IMR-90 (cell line): ENCODE results near the gene DTD1. TPM values are rescaled to one million over a fixed set of nuclear protein-coding genes. Genes with fewer than 3 reads are reported as not detected.
A peak's percentile ranks its signal among the peaks of the same experiment; 100 is the strongest.

ENCODE experiments used
- ATAC-seq: fragments of 200-7000 bp; cut with Tn5 transposase; 2 replicates; pipeline ENCODE4 v1.9.1; 2020; ENCODE audit warnings: low read depth, mild to moderate bottlenecking, moderate library complexity
- BruUV-seq: library from RNA; stranded (reverse); fragments of 400-500 nt; replicated peaks from 2 replicates; lab custom pipeline; 2021; lab: Mats Ljungman, UMichigan
- CTCF ChIA-PET: fragments of 300-600 bp; formaldehyde crosslinking; extraction: SDS; loops from one replicate; lab custom pipeline; 2021; ENCODE audit warnings: antibody characterized with exemption; lab: Yijun Ruan, JAX
- POLR2A ChIA-PET: fragments of 300-600 bp; sonication (Branson Sonifier 250); formaldehyde crosslinking; loops from one replicate; lab custom pipeline; 2022; ENCODE audit warnings: antibody characterized with exemption; ENCODE audit not compliant: unreplicated experiment; lab: Charles Lee
- DNase-seq: peaks from one replicate; pipeline ENCODE4 v3.0.0; 2013
- H2AFZ ChIP-seq: replicated peaks from 2 replicates; pipeline ENCODE3; 2013; ENCODE audit warnings: low read length, mild to moderate bottlenecking; ENCODE audit not compliant: poor library complexity
- H2AK5ac ChIP-seq: 2 replicates; pipeline ENCODE4 v1.6.1; 2013; ENCODE audit warnings: low read depth, low read length, inconsistent platforms
- H2AK9ac ChIP-seq: replicated peaks from 2 replicates; pipeline ENCODE3; 2013; ENCODE audit warnings: mild to moderate bottlenecking, low read depth, low read length, moderate library complexity; ENCODE audit not compliant: poor library complexity
- H2BK120ac ChIP-seq: 2 replicates; pipeline ENCODE4 v1.6.1; 2013; ENCODE audit warnings: low read depth, low read length, inconsistent platforms
- H2BK15ac ChIP-seq: 3 replicates; pipeline ENCODE4 v1.6.1; 2013; ENCODE audit warnings: low read depth, low read length, inconsistent platforms
- H2BK20ac ChIP-seq: 2 replicates; pipeline ENCODE4 v1.6.1; 2013; ENCODE audit warnings: low read depth, mild to moderate bottlenecking, inconsistent platforms, low read length, moderate library complexity
- H2BK5ac ChIP-seq: 2 replicates; pipeline ENCODE4 v1.6.1; 2013; ENCODE audit warnings: mild to moderate bottlenecking, low read depth, low read length, inconsistent platforms; ENCODE audit not compliant: poor library complexity, severe bottlenecking
- H3K14ac ChIP-seq: replicated peaks from 2 replicates; pipeline ENCODE4 v1.6.1; 2013; ENCODE audit warnings: low read depth, low read length, inconsistent platforms
- H3K18ac ChIP-seq: 2 replicates; pipeline ENCODE4 v1.6.1; 2013; ENCODE audit warnings: low read depth, low read length, control low read depth
- H3K23ac ChIP-seq: 2 replicates; pipeline ENCODE4 v1.6.1; 2013; ENCODE audit warnings: low read depth, low read length, inconsistent platforms
- H3K27ac ChIP-seq: 2 replicates; pipeline ENCODE4 v1.5.1; 2013; ENCODE audit warnings: mild to moderate bottlenecking, control low read depth, low read length; ENCODE audit not compliant: insufficient read depth
- H3K27me3 ChIP-seq: 2 replicates; pipeline ENCODE4 v1.6.1; 2013; ENCODE audit warnings: low read length; ENCODE audit not compliant: control insufficient read depth, insufficient read depth
- H3K36me3 ChIP-seq: 2 replicates; pipeline ENCODE4 v1.6.1; 2013; ENCODE audit warnings: low read length, mixed read lengths; ENCODE audit not compliant: control insufficient read depth, insufficient read depth
- H3K4ac ChIP-seq: 2 replicates; pipeline ENCODE4 v1.6.1; 2013; ENCODE audit warnings: low read depth, low read length, inconsistent platforms
- H3K4me1 ChIP-seq: 2 replicates; pipeline ENCODE4 v1.6.1; 2013; ENCODE audit warnings: low read length, mixed read lengths; ENCODE audit not compliant: control insufficient read depth, insufficient read depth
- H3K4me2 ChIP-seq: 2 replicates; pipeline ENCODE4 v1.6.1; 2013; ENCODE audit warnings: low read depth, mild to moderate bottlenecking, control low read depth, low read length, moderate library complexity
- H3K4me3 ChIP-seq: 2 replicates; pipeline ENCODE4 v1.5.1; 2013; ENCODE audit warnings: low read depth, mild to moderate bottlenecking, control low read depth, low read length, moderate library complexity; ENCODE audit not compliant: insufficient read depth
- H3K56ac ChIP-seq: 2 replicates; pipeline ENCODE4 v1.6.1; 2013; ENCODE audit warnings: low read length, inconsistent platforms; ENCODE audit not compliant: insufficient read depth; ENCODE audit errors: extremely low read depth
- H3K79me1 ChIP-seq, 2 experiments: 2 replicates each; pipeline ENCODE4 v1.6.1; 2013; ENCODE audit warnings: low read length in 2 of 2, inconsistent platforms in 1 of 2, low read depth in 1 of 2
- H3K9ac ChIP-seq: 2 replicates; pipeline ENCODE4 v1.6.1; 2013; ENCODE audit warnings: low read depth, low read length, control low read depth
- H3K9me1 ChIP-seq: 2 replicates; pipeline ENCODE4 v1.6.1; 2013; ENCODE audit warnings: low read length, inconsistent platforms; ENCODE audit not compliant: insufficient read depth
- H3K9me3 ChIP-seq: 2 replicates; pipeline ENCODE4 v1.6.1; 2013; ENCODE audit warnings: low read length; ENCODE audit not compliant: control insufficient read depth, insufficient read depth
- H4K20me1 ChIP-seq: 2 replicates; pipeline ENCODE4 v1.6.1; 2013; ENCODE audit warnings: low read length, inconsistent platforms; ENCODE audit not compliant: insufficient read depth
- H4K5ac ChIP-seq: 2 replicates; pipeline ENCODE4 v1.6.1; 2013; ENCODE audit warnings: mild to moderate bottlenecking, low read depth, low read length, control low read depth
- H4K8ac ChIP-seq, 2 experiments: 2 replicates each; pipeline ENCODE4 v1.6.1; 2013; ENCODE audit warnings: low read depth in 2 of 2, low read length in 2 of 2, control low read depth in 1 of 2, inconsistent platforms in 1 of 2
- H4K91ac ChIP-seq: 2 replicates; pipeline ENCODE4 v1.6.1; 2013; ENCODE audit warnings: low read depth, low read length, inconsistent platforms; ENCODE audit not compliant: insufficient read depth
- CEBPB ChIP-seq: IDR thresholded peaks from 2 replicates; pipeline ENCODE4 v1.6.1; 2012; ENCODE audit warnings: low read depth, low read length, improper control_type of control experiment
- MAZ ChIP-seq: IDR thresholded peaks from 2 replicates; pipeline ENCODE4 v1.6.1; 2012; ENCODE audit warnings: low read depth, mild to moderate bottlenecking, low read length, improper control_type of control experiment, moderate library complexity, borderline replicate concordance
- NFE2L2 ChIP-seq: fragments of 150-350 bp; IDR thresholded peaks from 2 replicates; pipeline ENCODE4 v1.6.1; 2016; ENCODE audit warnings: low read depth, mild to moderate bottlenecking, low read length
- RAD21 ChIP-seq: IDR thresholded peaks from 2 replicates; pipeline ENCODE4 v1.6.1; 2012; ENCODE audit warnings: low read length, improper control_type of control experiment
- SMC3 ChIP-seq: fragments of 150-350 bp; IDR thresholded peaks from 2 replicates; pipeline ENCODE4 v1.6.1; 2016; ENCODE audit warnings: low read depth, mild to moderate bottlenecking, antibody characterized with exemption, low read length, moderate library complexity
- WGBS, 2 experiments: methylation state at CpG; one replicate each; pipeline versions ENCODE4 v1.1.5 to v1.1.7; 2013; ENCODE audit warnings: missing lambda C conversion rate in 2 of 2; ENCODE audit not compliant: insufficient read length in 1 of 2; ENCODE audit errors: extremely low coverage in 2 of 2; 5-methylcytosine and 5-hydroxymethylcytosine counted together
- dilution Hi-C: fragments of 300-500 bp; cut with HindIII; formaldehyde crosslinking; loops from one replicate; pipeline ENCODE4 v1.14.3; 2018; ENCODE audit warnings: low sequenced_read_pairs; ENCODE audit not compliant: unreplicated experiment
- in situ Hi-C: fragments of 300-500 bp; cut with MboI; formaldehyde crosslinking; loops from 3 replicates; pipeline ENCODE4 v1.14.3; 2019; ENCODE audit warnings: low sequenced_read_pairs, inconsistent platforms, mixed read lengths
- intact Hi-C: fragments of 100-400 bp; cut with micrococcal nuclease; formaldehyde crosslinking; loops from 2 replicates; pipeline ENCODE4 v1.10.0; 2022
- polyA plus RNA-seq, 3 experiments: library from polyadenylated mRNA; depleted of rRNA; stranded (reverse); fragments of >200 nt; gene quantifications; 2 replicates each; pipeline ENCODE4 v1.2.3, GENCODE V29; 2012; ENCODE audit warnings: low replicate concordance in 1 of 3
- total RNA-seq: library from RNA; depleted of rRNA; stranded (reverse); fragments of >200 nt; gene quantifications from 2 replicates; pipeline ENCODE4 v1.2.3, GENCODE V29; 2012
- TF ChIP-seq, protein P1 (sequence below): conservative IDR thresholded peaks from 2 replicates; pipeline ENCODE4 v1.5.1; 2012; ENCODE audit warnings: mild to moderate bottlenecking, low read depth, low read length, improper control_type of control experiment

The DTD1 gene
- total and polyA plus RNA-seq, 2 of the 4 experiments (the other 2 are of a cell fraction): 73.1 to 101 TPM

- DNase-seq (peak; percentile 59), ATAC-seq (peak; percentile 100)
- dilution Hi-C loops (no loop called here), in situ Hi-C loops (loop anchor here (10.0 to 25.0 kb wide), 3 partner anchors 95 to 1033 kb away; no protein-coding TSS in a partner anchor), intact Hi-C loops (loop anchor here (1.0 to 10.0 kb wide), 4 partner anchors 162 to 1030 kb away; no protein-coding TSS in a partner anchor)
- no peaks in the 10 kb centered on the region for H4K20me1 ChIP-seq
- H3K4me2 ChIP-seq: no peak overlapping the region
- H3K18ac ChIP-seq: no peak overlapping the region
- H3K14ac ChIP-seq: no peak overlapping the region
- H2AK5ac ChIP-seq: no peak overlapping the region
- peaks cover 7 to 8% of the 10 kb centered on the region in 2 experiments; a peak in 2 of 4 replicates for H3K79me1 ChIP-seq
- H2BK120ac ChIP-seq: no peak overlapping the region
- no peaks in the 10 kb centered on the region for H3K9me3 ChIP-seq
- no peak overlapping the region for H3K4me3 ChIP-seq
- H2AFZ ChIP-seq: no peak overlapping the region
- peaks cover 3% of the 10 kb centered on the region; the same call in 1 of the 2 replicates for H3K36me3 ChIP-seq
- no peaks in the 10 kb centered on the region; the same call in 1 of the 2 replicates for H3K9me1 ChIP-seq
- no CpG with 5 or more reads among the region's 7 CpGs for WGBS, 2 experiments
- BruUV-seq: no TSS peak
- TF ChIP-seq, protein P1, sequence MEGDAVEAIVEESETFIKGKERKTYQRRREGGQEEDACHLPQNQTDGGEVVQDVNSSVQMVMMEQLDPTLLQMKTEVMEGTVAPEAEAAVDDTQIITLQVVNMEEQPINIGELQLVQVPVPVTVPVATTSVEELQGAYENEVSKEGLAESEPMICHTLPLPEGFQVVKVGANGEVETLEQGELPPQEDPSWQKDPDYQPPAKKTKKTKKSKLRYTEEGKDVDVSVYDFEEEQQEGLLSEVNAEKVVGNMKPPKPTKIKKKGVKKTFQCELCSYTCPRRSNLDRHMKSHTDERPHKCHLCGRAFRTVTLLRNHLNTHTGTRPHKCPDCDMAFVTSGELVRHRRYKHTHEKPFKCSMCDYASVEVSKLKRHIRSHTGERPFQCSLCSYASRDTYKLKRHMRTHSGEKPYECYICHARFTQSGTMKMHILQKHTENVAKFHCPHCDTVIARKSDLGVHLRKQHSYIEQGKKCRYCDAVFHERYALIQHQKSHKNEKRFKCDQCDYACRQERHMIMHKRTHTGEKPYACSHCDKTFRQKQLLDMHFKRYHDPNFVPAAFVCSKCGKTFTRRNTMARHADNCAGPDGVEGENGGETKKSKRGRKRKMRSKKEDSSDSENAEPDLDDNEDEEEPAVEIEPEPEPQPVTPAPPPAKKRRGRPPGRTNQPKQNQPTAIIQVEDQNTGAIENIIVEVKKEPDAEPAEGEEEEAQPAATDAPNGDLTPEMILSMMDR: peak; percentile 94
- TF ChIP-seq SMC3 (peak; percentile 93), MAZ (peak; percentile 34; the same call in 1 of the 2 replicates), RAD21 (peak; percentile 96), NFE2L2 (no peak), CEBPB (no peak)
- no peak overlapping the region for H2AK9ac ChIP-seq
- H4K91ac ChIP-seq: no peak overlapping the region
- H2BK5ac ChIP-seq: no peak overlapping the region
- no peak overlapping the region for H2BK20ac ChIP-seq
- no peak overlapping the region for H4K8ac ChIP-seq
- H3K27ac ChIP-seq: no peak overlapping the region
- no peak overlapping the region for H3K56ac ChIP-seq
- no peaks in the 10 kb centered on the region for H3K27me3 ChIP-seq
- H4K5ac ChIP-seq: no peak overlapping the region
- POLR2A ChIA-PET: no interaction called here
- H3K4me1 ChIP-seq: no peaks in the 10 kb centered on the region
- no peak overlapping the region for H3K9ac ChIP-seq
- no peak overlapping the region for H3K23ac ChIP-seq
- no peak overlapping the region for H3K4ac ChIP-seq
- CTCF ChIA-PET: interaction anchor here (0.6 to 1.2 kb wide), 16 partner anchors 9 to 1058 kb away, joined by 3 to 7 read pairs (median 4); no protein-coding TSS in a partner anchor
- no peak overlapping the region for H2BK15ac ChIP-seq
Measured at GRCh38 chr20:18632196-18632789, 44.4 kb downstream of the DTD1 start.
